ENCODE data around the gene RPS15.

DNA sequence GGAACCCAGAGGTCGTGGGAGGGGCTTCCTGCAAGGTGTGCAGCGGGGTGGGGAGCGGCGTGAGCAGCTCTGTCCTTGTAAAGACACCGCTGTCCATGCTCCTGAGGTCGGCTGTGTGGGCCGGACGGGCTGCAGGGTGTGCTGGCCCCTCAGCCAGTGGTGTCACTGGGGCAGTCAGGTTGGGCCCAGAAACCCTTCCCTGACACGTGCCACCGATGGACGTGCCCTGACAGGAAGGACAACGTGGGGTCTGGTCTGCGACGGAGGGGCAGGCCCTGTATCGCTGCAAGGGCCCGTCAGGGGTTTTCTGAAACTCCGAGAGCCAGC is 4.2 kb upstream of the RPS15 start:
- TF ChIP-seq, protein P1, sequence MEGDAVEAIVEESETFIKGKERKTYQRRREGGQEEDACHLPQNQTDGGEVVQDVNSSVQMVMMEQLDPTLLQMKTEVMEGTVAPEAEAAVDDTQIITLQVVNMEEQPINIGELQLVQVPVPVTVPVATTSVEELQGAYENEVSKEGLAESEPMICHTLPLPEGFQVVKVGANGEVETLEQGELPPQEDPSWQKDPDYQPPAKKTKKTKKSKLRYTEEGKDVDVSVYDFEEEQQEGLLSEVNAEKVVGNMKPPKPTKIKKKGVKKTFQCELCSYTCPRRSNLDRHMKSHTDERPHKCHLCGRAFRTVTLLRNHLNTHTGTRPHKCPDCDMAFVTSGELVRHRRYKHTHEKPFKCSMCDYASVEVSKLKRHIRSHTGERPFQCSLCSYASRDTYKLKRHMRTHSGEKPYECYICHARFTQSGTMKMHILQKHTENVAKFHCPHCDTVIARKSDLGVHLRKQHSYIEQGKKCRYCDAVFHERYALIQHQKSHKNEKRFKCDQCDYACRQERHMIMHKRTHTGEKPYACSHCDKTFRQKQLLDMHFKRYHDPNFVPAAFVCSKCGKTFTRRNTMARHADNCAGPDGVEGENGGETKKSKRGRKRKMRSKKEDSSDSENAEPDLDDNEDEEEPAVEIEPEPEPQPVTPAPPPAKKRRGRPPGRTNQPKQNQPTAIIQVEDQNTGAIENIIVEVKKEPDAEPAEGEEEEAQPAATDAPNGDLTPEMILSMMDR (IDR thresholded peaks at IDR 0.05; ENCODE audit: insufficient read depth, low read depth, low read length), result no peak
- no peak for TF ChIP-seq EZH2 (IDR thresholded peaks at IDR 0.05; ENCODE audit: insufficient read depth, low read length)
